Measurements from ENCODE around the gene DLG1.

The DLG1 gene

DNA sequence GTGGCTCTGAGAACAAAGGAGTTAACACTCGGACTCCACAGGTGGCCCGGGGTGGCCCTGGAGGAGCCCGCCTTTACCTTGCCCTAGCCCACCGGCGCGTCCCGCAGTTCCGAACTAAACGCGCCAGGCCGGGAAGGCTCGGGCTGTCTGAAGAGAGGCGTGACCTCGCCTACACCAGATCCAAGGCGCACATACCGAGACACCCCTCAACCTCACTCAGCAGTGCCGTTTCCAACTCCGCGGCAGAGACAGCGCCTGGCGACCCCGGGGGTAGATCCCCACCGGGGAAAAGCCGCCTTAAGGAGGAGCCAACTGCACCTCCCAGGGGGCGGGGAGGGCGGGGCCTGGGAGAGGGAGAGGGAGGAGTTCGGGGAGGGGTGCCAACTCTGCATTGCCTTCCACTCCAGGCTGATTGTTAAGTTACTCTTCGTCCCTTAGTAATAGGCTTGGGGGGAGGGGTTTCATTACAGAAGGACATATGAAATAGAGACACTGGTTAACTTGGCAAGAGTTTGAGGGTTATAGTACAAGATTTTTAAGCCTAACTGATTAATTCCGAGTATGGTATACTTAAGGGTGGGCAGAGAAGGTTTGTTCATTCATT lies at the start of gene DLG1:
Gene DLG1 (minus strand): TSS at position 272 of the 604 bp plus-strand sequence. CDS start 1,408 bp downstream, outside the sequence.
- Histone ChIP-seq H3K9ac (ENCODE audit: low read length) (peak within 1 kb of the TSS; percentile 73), H3K9me2 (replicated peaks; ENCODE audit: insufficient read depth, low read length) (no peaks in the 10 kb centered on the region), H3F3A (ENCODE audit: insufficient read depth, low read length) (peaks cover 20% of the 10 kb centered on the region), H3K36me3 (replicated peaks; ENCODE audit: insufficient read depth, low read length) (no peaks in the 10 kb centered on the region; the same call in 1 of the 2 replicates), H2AFZ (ENCODE audit: low read length) (peak within 1 kb of the TSS; percentile 86), H3K9me3 (replicated peaks; ENCODE audit: insufficient read depth, low read length) (no peaks in the 10 kb centered on the region), H4K20me1 (ENCODE audit: insufficient read depth, low read length) (no peaks in the 10 kb centered on the region), H3K4me3 (ENCODE audit: low read length) (peak within 1 kb of the TSS; percentile 92), H3K27ac (ENCODE audit: low read length) (peak within 1 kb of the TSS; percentile 63), H3K27me3 (replicated peaks; ENCODE audit: insufficient read depth, low read length) (peaks cover 14% of the 10 kb centered on the region), H3K79me2 (ENCODE audit: low read length) (peaks cover 29% of the 10 kb centered on the region), H3K4me2 (ENCODE audit: low read depth, low read length) (peak within 1 kb of the TSS; percentile 84), H3K4me1 (ENCODE audit: low read length) (peaks cover 26% of the 10 kb centered on the region)
- DNase-seq = peak; percentile 94
- no peak for TF ChIP-seq EZH2 (optimal IDR thresholded peaks at IDR 0.05; ENCODE audit: low read depth, low read length)
- TF ChIP-seq, protein P1, sequence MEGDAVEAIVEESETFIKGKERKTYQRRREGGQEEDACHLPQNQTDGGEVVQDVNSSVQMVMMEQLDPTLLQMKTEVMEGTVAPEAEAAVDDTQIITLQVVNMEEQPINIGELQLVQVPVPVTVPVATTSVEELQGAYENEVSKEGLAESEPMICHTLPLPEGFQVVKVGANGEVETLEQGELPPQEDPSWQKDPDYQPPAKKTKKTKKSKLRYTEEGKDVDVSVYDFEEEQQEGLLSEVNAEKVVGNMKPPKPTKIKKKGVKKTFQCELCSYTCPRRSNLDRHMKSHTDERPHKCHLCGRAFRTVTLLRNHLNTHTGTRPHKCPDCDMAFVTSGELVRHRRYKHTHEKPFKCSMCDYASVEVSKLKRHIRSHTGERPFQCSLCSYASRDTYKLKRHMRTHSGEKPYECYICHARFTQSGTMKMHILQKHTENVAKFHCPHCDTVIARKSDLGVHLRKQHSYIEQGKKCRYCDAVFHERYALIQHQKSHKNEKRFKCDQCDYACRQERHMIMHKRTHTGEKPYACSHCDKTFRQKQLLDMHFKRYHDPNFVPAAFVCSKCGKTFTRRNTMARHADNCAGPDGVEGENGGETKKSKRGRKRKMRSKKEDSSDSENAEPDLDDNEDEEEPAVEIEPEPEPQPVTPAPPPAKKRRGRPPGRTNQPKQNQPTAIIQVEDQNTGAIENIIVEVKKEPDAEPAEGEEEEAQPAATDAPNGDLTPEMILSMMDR (IDR thresholded peaks at IDR 0.05; ENCODE audit: low read length) = no peak
- no peak for TF ChIP-seq EZH2phosphoT487 (IDR thresholded peaks at IDR 0.05; ENCODE audit: low read length)

DNA sequence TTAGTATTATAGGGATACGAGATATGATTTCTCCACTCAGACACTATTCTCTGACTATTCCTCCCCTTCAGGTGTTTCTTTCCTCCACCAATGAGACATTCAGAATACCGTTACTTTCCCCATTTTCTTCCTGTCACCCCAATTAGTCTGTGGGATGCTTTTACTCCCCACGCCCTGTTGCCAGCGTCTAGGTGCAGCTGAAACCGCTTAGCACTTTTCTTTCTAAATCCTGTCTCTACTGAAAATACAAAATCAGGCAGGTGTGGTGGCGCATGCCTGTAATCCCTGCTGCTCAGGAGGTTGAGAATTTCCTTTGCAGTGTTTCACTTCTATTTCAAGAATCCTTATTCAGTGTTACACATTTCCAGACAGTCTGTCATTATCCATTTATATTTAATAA lies 49.6 kb upstream of the DLG1 start:
- TF ChIP-seq, protein P1 (IDR thresholded peaks at IDR 0.05; ENCODE audit: low read length) = no peak
- Histone ChIP-seq H3K27ac (ENCODE audit: low read length) (no peak overlapping the region), H3K9me2 (replicated peaks; ENCODE audit: insufficient read depth, low read length) (no peaks in the 10 kb centered on the region)

DNA sequence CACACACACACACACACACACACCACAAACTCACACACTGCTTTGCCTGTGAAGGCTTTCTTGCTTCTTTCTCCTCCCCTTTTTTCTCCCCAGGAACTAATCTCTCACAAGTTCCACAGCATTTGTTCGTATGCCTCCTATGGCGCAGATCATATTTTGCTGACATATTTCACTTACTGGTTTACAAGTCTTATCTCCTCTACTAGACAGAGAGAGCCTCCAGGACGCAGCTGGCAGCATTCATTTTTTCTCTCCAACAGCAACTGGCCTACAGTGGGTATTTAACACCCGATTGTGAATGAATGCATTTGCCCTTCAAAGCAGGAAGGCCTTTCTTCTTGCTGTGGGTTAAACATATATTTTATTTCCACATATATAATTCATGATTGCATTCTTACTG lies 47.0 kb upstream of the DLG1 start:
- H3K36me3 ChIP-seq (replicated peaks; ENCODE audit: insufficient read depth, low read length) = no peaks in the 10 kb centered on the region
- no peaks in the 10 kb centered on the region for H3F3A ChIP-seq (ENCODE audit: insufficient read depth, low read length)
- H3K27ac ChIP-seq (ENCODE audit: low read length) = no peak overlapping the region
- H3K79me2 ChIP-seq (ENCODE audit: low read length) = no peaks in the 10 kb centered on the region
- no peak overlapping the region for H3K4me2 ChIP-seq (ENCODE audit: low read depth, low read length)
- no peaks in the 10 kb centered on the region for H3K4me1 ChIP-seq (ENCODE audit: low read length)
- no peaks in the 10 kb centered on the region for H4K20me1 ChIP-seq (ENCODE audit: insufficient read depth, low read length)
- TF ChIP-seq EZH2 (optimal IDR thresholded peaks at IDR 0.05; ENCODE audit: low read depth, low read length) = no peak
- TF ChIP-seq EZH2phosphoT487 (IDR thresholded peaks at IDR 0.05; ENCODE audit: low read length) = no peak
- TF ChIP-seq, protein P1 (IDR thresholded peaks at IDR 0.05; ENCODE audit: low read length) = no peak
- H3K9me3 ChIP-seq (replicated peaks; ENCODE audit: insufficient read depth, low read length) = no peaks in the 10 kb centered on the region
- no peak overlapping the region for H2AFZ ChIP-seq (ENCODE audit: low read length)
- no peak overlapping the region for H3K4me3 ChIP-seq (ENCODE audit: low read length)
- H3K27me3 ChIP-seq (replicated peaks; ENCODE audit: insufficient read depth, low read length) = no peaks in the 10 kb centered on the region
- DNase-seq = no peak
- H3K9me2 ChIP-seq (replicated peaks; ENCODE audit: insufficient read depth, low read length) = no peaks in the 10 kb centered on the region
- H3K9ac ChIP-seq (ENCODE audit: low read length) = no peak overlapping the region

More for the DNA sequence above, 49.6 kb upstream of the DLG1 start:
- H3F3A ChIP-seq (ENCODE audit: insufficient read depth, low read length) = no peaks in the 10 kb centered on the region
- H3K36me3 ChIP-seq (replicated peaks; ENCODE audit: insufficient read depth, low read length) = no peaks in the 10 kb centered on the region
- no peaks in the 10 kb centered on the region for H3K79me2 ChIP-seq (ENCODE audit: low read length)
- no peak overlapping the region for H3K4me2 ChIP-seq (ENCODE audit: low read depth, low read length)
- no peak overlapping the region for H3K9ac ChIP-seq (ENCODE audit: low read length)
- H3K4me1 ChIP-seq (ENCODE audit: low read length) = no peaks in the 10 kb centered on the region
- H3K4me3 ChIP-seq (ENCODE audit: low read length) = no peak overlapping the region
- no peaks in the 10 kb centered on the region for H3K27me3 ChIP-seq (replicated peaks; ENCODE audit: insufficient read depth, low read length)
- H3K9me3 ChIP-seq (replicated peaks; ENCODE audit: insufficient read depth, low read length) = no peaks in the 10 kb centered on the region
- H2AFZ ChIP-seq (ENCODE audit: low read length) = no peak overlapping the region
- H4K20me1 ChIP-seq (ENCODE audit: insufficient read depth, low read length) = no peaks in the 10 kb centered on the region
- DNase-seq = no peak

All from MM.1S (cell line).